Stimulated activated CD8-positive, alpha-beta memory T cell treated with anti-CD3 and anti-CD28 coated beads, Interleukin-7, amount 100 ng/mL, for 48 hours (primary cell): ENCODE measurements around the gene DCC.

ENCODE experiments used
- DNase-seq, 2 donors: peaks; one replicate each; pipeline ENCODE4 v3.0.0-alpha.2; 2020; ENCODE audit warnings: low read depth in 1 of 2; ENCODE audit errors: extremely low read depth in 1 of 2

DCC gene

GRCh38 chr18:52486052-52486451, 146.1 kb downstream of the DCC start:
- DNase-seq = no peak

DNA sequence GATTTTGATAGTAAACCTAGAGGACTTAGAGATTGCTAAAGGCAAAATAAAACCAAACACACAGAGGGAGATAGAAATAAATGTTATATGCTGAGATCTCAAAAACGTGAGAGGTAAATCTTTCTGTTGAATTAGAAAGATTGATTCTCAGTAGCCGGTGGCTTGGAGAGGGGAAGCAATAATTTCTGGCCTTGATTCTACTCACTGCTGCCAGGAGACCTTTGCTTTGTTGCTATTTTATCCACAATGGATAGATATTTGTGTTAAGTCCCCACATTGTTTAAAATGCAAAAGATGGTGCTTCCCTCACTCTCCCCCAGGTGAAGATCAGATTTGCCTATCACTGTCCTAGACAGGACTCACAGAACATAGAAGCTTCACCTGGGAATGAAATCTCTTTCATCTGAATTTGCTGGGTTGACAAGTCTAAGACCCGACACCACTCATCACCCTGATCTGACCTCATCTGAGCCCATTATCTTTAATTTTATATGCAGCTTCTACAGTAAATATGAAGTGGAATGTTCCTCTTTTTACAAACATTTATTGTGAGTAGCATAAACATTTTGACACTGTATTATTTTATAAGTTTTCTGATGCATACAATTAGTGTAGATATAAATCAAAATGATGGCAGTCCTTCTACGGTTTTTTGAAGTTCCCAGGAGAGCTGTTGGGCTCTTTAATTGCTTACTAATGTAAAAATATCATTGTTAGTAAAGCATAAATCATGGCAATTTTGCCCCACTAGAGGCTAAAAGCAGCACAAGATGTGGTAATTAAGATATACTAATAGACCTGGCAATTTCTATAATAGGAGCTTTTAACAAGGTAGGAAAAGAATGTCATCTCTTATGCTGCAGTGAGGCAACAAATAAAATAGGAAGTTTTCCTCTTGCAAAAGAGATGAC, 149.7 kb downstream of the DCC start:
- no peak for DNase-seq

GRCh38 chr18:52496426-52496825, 156.4 kb downstream of the DCC start:
- no peak for DNase-seq

- no peak for DNase-seq
Measured at GRCh38 chr18:52499016-52499415, 159.0 kb downstream of the DCC start.

DNA sequence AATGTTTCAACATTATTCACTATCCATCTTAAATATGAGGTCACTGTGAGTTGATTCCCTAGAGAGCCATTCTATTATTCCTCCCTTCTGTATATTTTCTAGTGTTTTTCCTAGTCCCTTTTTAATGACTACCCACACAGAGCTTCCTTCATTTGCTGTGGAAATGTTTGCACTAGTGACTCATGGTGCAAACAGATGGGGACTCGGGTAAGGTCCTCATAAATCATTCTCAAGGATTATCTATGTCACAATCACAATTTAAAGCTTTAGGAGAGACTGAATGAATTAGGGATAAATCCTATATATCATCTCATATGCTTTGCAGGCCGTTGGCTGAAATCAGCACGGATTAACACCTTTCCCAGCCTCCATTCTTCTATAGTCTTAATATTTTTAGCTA, 159.6 kb downstream of the DCC start:
- no peak for DNase-seq

- no peak for DNase-seq
Measured at GRCh38 chr18:52504589-52504988, 164.6 kb downstream of the DCC start.

DNA sequence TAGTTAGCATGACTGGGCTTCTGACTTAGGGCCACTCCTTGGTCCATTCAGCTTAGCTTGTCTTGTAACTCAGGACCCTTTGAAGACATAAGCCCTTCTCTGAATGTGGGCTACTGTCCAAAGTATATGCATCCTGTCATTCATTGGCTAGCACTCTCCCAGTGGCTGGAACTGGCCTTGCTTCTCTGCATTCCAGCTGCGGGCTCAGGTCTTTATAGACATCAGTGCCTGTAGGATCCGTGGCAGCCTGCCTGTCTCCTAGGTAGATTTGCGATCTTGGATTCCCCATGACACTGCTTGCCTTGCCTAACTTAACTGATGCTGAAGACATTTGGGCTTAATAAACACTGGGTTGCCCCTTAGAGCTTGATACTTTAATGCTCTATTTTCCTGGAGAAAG, 170.1 kb downstream of the DCC start:
- no peak for DNase-seq

- no peak for DNase-seq
Measured at GRCh38 chr18:52518086-52518485, 178.1 kb downstream of the DCC start.

DNA sequence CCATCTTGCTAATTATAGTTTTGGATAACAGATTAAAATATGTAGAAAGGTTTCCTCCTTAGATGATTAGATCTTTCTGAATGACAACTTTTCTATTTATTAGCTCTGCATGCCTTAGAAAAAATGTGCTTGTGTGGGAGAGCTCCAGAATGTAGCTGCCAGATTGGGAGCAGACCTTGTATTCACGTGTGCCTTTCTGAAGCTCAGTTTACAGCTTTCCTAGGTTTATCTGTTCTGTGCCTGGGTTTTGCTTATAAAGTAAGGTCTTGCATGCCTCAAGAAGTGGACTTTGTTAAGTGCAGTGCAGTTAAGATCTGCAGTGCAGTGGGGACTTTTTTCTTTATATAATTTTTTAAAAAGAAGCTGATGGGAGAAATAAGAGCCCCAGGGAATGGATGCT, 179.0 kb downstream of the DCC start:
- no peak for DNase-seq

DNA sequence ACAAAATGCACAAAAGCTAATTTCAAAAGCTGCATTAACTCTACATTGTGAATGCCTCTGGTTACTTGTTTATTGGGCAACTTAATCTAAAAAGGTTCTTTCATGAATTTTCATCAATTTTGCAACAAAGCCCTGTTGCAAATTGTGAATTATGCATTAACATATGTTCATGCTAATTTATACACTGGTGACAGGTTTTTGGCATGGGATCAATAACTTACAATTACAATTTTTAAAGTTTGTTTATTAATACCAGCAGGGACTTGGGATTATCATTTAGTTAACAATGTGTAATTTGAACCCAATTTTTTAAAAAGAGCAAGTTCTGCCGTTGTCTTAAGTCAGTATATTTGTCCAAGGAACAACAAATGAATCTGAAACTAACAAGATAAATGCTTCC, 183.6 kb downstream of the DCC start:
- no peak for DNase-seq

DNA sequence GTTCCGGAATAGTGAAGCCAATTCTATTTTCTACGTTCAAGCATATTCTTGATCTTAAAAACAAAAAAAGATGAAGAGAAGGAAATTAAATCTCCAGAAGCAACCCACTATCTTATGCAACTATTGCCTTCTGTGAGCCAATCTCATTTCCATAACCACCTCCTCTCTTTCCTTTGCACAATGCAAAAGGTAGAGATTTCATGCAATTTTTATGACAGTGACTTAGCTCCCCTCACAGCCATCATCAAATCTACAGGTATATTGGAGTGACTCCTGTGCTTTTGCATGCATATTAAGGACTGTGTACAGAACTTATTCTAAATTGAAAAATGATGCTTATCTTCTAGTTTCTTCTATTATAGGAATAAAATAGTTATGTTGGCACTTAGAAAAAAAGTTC, 191.8 kb downstream of the DCC start:
- no peak for DNase-seq

GRCh38 chr18:52536039-52536438, 196.0 kb downstream of the DCC start:
- no peak for DNase-seq

GRCh38 chr18:52537261-52537660, 197.3 kb downstream of the DCC start:
- DNase-seq = no peak

GRCh38 chr18:52541056-52541455, 201.1 kb downstream of the DCC start:
- DNase-seq = no peak

GRCh38 chr18:52544086-52544485, 204.1 kb downstream of the DCC start:
- DNase-seq = no peak

GRCh38 chr18:52546686-52547346, 206.8 kb downstream of the DCC start:
- DNase-seq = no peak

DNA sequence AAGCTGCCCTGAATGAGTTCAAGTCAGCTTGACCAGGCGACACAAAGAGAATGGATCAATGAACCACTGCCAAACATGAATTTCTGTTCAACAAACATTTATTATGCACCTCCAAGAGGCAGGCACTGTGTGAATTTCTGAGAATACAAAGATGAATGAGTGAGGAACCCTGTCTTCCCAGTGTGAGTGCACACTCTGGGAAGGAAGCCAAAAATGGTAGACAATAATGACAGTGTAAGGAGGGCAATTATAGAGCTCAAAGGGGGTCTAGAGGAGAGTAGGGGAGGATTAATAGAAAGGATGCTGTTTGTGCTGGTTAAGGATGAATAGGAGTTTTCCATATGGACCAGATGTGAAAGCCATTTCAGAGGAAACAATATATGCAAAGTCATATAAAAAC, 213.4 kb downstream of the DCC start:
- DNase-seq = no peak

GRCh38 chr18:52554180-52554579, 214.2 kb downstream of the DCC start:
- DNase-seq = no peak

- no peak for DNase-seq
Measured at GRCh38 chr18:52567360-52567759, 227.4 kb downstream of the DCC start.

GRCh38 chr18:52569492-52569891, 229.5 kb downstream of the DCC start:
- no peak for DNase-seq

GRCh38 chr18:52570975-52571374, 231.0 kb downstream of the DCC start:
- no peak for DNase-seq
